ENCODE results near the gene TBX2. TPM values are rescaled to one million over a fixed set of nuclear protein-coding genes. Genes with fewer than 3 reads are reported as not detected.

The TBX2 gene
- total and polyA plus RNA-seq, 2 experiments from 2014 or later, result 19.6 to 27.5 TPM

DNA sequence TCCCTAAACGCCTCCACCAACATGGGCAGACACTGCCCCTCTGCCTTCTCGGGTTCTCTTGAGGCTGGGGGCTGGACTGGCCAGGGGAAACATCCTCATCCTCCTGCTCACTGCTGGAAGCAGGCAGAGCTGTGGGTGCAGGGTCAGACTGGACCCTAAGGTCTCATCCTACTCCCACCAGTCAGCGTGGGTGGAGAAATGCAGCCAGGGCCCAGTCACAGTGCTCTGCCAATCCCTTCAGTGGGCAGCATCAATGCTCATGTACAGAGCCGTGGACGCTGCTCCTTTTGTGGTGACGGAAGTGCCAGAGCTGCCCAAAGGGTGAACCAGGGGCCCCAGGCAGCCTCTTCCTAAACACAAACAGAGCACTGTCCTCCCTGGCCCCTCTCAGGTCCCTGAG, 13.4 kb upstream of the TBX2 start:
- Histone ChIP-seq H3K9me2 (replicated peaks; ENCODE audit: insufficient read depth) (no peaks in the 10 kb centered on the region), H3K79me2 (peaks cover 20% of the 10 kb centered on the region), H3K27ac (no peak overlapping the region), H3K27me3 (no peaks in the 10 kb centered on the region), H3K4me2 (no peak overlapping the region), H3K9me3 (ENCODE audit: low read depth) (no peaks in the 10 kb centered on the region), H2AFZ (no peak overlapping the region), H4K20me1 (ENCODE audit: insufficient read depth, poor library complexity, severe bottlenecking) (no peaks in the 10 kb centered on the region), H3K4me3 (no peak overlapping the region), H3K4me1 (ENCODE audit: insufficient read depth) (peaks cover 33% of the 10 kb centered on the region), H3K36me3 (replicated peaks; ENCODE audit: insufficient read depth, low read depth) (no peaks in the 10 kb centered on the region)
- DNase-seq (ENCODE audit: low spot score), result no peak
- WGBS (ENCODE audit: low lambda C conversion rate, missing lambda C conversion rate), result 96% methylated on average over 6 of the region's 6 CpGs
- TF ChIP-seq EZH2 (IDR thresholded peaks at IDR 0.05; ENCODE audit: borderline replicate concordance), result no peak
- TF ChIP-seq, protein P1, sequence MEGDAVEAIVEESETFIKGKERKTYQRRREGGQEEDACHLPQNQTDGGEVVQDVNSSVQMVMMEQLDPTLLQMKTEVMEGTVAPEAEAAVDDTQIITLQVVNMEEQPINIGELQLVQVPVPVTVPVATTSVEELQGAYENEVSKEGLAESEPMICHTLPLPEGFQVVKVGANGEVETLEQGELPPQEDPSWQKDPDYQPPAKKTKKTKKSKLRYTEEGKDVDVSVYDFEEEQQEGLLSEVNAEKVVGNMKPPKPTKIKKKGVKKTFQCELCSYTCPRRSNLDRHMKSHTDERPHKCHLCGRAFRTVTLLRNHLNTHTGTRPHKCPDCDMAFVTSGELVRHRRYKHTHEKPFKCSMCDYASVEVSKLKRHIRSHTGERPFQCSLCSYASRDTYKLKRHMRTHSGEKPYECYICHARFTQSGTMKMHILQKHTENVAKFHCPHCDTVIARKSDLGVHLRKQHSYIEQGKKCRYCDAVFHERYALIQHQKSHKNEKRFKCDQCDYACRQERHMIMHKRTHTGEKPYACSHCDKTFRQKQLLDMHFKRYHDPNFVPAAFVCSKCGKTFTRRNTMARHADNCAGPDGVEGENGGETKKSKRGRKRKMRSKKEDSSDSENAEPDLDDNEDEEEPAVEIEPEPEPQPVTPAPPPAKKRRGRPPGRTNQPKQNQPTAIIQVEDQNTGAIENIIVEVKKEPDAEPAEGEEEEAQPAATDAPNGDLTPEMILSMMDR (IDR thresholded peaks at IDR 0.05; ENCODE audit: poor library complexity), result no peak
- no peak for TF ChIP-seq EZH2phosphoT487 (IDR thresholded peaks at IDR 0.05; ENCODE audit: low read depth, severe bottlenecking, unreplicated experiment)

DNA sequence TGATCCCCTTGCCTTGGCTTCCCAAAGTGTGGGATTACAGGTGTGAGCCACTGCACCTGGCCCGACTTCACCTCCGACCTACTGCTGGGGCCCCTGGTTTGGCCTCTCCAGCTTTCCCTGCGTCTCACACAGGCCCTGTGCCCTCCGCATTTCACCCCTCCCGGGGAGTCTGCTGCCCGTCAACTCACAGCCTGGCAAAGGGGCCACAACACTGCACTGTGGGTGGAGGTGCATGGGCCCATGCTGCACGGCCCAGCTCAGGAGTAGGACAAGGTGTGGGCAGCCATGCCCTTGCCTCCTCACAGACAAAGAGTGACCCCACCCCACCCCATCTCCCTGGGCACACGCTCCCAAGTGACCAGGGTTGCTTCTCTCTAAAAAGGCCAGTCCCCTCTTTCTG, 12.6 kb upstream of the TBX2 start:
- no peak overlapping the region for H3K4me2 ChIP-seq
- no peaks in the 10 kb centered on the region for H4K20me1 ChIP-seq (ENCODE audit: insufficient read depth, poor library complexity, severe bottlenecking)
- H3K9me3 ChIP-seq (ENCODE audit: low read depth), result no peaks in the 10 kb centered on the region
- H3K79me2 ChIP-seq, result peaks cover 20% of the 10 kb centered on the region
- no peaks in the 10 kb centered on the region for H3K9me2 ChIP-seq (replicated peaks; ENCODE audit: insufficient read depth)
- H3K4me1 ChIP-seq (ENCODE audit: insufficient read depth), result peaks cover 33% of the 10 kb centered on the region
- no peak overlapping the region for H3K4me3 ChIP-seq
- DNase-seq (ENCODE audit: low spot score), result no peak
- 97% methylated on average over 8 of the region's 8 CpGs for WGBS (ENCODE audit: low lambda C conversion rate, missing lambda C conversion rate)
- no peak overlapping the region for H3K27ac ChIP-seq
- no peak for TF ChIP-seq EZH2phosphoT487 (IDR thresholded peaks at IDR 0.05; ENCODE audit: low read depth, severe bottlenecking, unreplicated experiment)
- TF ChIP-seq, protein P1 (IDR thresholded peaks at IDR 0.05; ENCODE audit: poor library complexity), result no peak
- no peak for TF ChIP-seq EZH2 (IDR thresholded peaks at IDR 0.05; ENCODE audit: borderline replicate concordance)
- H3K27me3 ChIP-seq, result no peaks in the 10 kb centered on the region
- H2AFZ ChIP-seq, result no peak overlapping the region
- no peaks in the 10 kb centered on the region for H3K36me3 ChIP-seq (replicated peaks; ENCODE audit: insufficient read depth, low read depth)

DNA sequence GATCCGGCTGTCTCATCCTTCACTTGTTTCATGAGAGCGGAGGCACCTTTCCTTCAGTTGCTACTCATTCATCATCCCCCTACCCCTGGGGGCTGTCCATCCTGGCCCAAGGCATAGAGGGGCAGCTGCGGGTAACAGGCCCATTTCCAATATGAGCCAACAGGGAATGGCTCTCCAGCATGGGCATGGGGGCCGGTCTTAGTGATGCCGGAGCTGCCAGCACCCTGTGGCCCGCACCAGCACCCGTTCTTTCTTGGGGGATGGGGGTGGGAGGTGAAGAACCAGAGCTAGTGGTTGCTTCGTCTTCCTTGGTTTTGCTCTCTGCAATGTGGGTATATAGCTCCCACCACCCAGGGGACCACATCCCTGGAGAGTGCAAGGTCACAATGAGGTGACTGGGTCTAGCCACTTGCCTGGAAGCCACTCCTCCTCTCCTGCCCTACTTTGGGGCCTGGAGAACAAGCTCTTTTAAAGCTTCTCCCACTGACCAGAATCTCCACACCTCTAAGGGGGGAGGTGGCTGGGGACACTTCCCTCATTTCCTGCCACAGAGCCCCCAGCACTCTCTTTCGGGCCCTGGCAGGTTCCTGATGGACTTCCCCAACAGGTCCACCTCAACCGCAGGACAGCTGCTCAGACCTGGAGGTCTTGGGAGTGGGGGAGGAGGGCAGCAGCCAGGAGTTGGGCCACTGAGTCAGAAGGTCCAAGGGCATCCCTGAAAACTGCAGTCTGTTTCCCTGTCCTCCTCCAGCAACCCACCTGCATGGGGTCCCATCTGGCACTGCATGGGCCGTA, 11.9 kb upstream of the TBX2 start:
- Histone ChIP-seq H3K4me3 (no peak overlapping the region), H3K27me3 (no peaks in the 10 kb centered on the region), H3K27ac (no peak overlapping the region), H3K9me2 (replicated peaks; ENCODE audit: insufficient read depth) (no peaks in the 10 kb centered on the region), H3K79me2 (peaks cover 25% of the 10 kb centered on the region), H3K4me1 (ENCODE audit: insufficient read depth) (peaks cover 32% of the 10 kb centered on the region), H4K20me1 (ENCODE audit: insufficient read depth, poor library complexity, severe bottlenecking) (no peaks in the 10 kb centered on the region), H2AFZ (no peak overlapping the region), H3K9me3 (ENCODE audit: low read depth) (no peaks in the 10 kb centered on the region), H3K4me2 (no peak overlapping the region), H3K36me3 (replicated peaks; ENCODE audit: insufficient read depth, low read depth) (no peaks in the 10 kb centered on the region)
- DNase-seq (ENCODE audit: low spot score), result no peak
- no peak for TF ChIP-seq EZH2phosphoT487 (IDR thresholded peaks at IDR 0.05; ENCODE audit: low read depth, severe bottlenecking, unreplicated experiment)
- TF ChIP-seq, protein P1 (IDR thresholded peaks at IDR 0.05; ENCODE audit: poor library complexity), result no peak
- no peak for TF ChIP-seq EZH2 (IDR thresholded peaks at IDR 0.05; ENCODE audit: borderline replicate concordance)
- 99% methylated on average over 11 of the region's 11 CpGs for WGBS (ENCODE audit: low lambda C conversion rate, missing lambda C conversion rate)
